Heart right ventricle (tissue), 16 donors: ENCODE data around the gene ZNF865. TPM values are rescaled to one million over a fixed set of nuclear protein-coding genes. Genes with fewer than 3 reads are reported as not detected.

Experiments used
- ATAC-seq, 8 donors: fragments of 200-7000 bp; cut with Tn5 transposase; one replicate each; pipeline ENCODE4 v1.9.1; 2020; ENCODE audit warnings: mild to moderate bottlenecking in 8 of 8, moderate library complexity in 8 of 8, moderate number of reproducible peaks in 1 of 8
- DNase-seq, 2 donors: peaks; one replicate each; pipeline ENCODE4 v3.0.0-alpha.2; 2020
- H3K27ac ChIP-seq, 10 donors: fragments of 200-600 bp; sonication (generic) in 2 of 10; one replicate each; pipeline versions ENCODE4 v1.5.0 to v1.8.0; 2020 to 2022; ENCODE audit warnings: mild to moderate bottlenecking in 3 of 10
- H3K27me3 ChIP-seq, 7 donors: fragments of 200-600 bp; one replicate each; pipeline ENCODE4 v1.8.0; 2021 to 2022; ENCODE audit warnings: mild to moderate bottlenecking in 2 of 7
- H3K36me3 ChIP-seq, 9 donors: fragments of 200-600 bp; sonication (generic) in 1 of 9; one replicate each; pipeline versions ENCODE4 v1.5.0 to v1.8.0; 2020 to 2022; ENCODE audit warnings: mild to moderate bottlenecking in 2 of 9
- H3K4me1 ChIP-seq, 9 donors: fragments of 200-600 bp; sonication (generic) in 1 of 9; one replicate each; pipeline versions ENCODE4 v1.5.0 to v1.8.0; 2020 to 2022; ENCODE audit warnings: mild to moderate bottlenecking in 4 of 9
- H3K4me3 ChIP-seq, 10 donors: fragments of 200-600 bp; sonication (generic) in 2 of 10; one replicate each; pipeline versions ENCODE4 v1.5.0 to v1.8.0; 2020 to 2022; ENCODE audit warnings: mild to moderate bottlenecking in 7 of 10, moderate library complexity in 2 of 10
- H3K9me3 ChIP-seq, 11 donors: fragments of 200-600 bp in 10 of 11; sonication (generic) in 2 of 11; one replicate each; pipeline versions ENCODE4 v1.5.0 to v1.8.0; 2013 to 2022; ENCODE audit warnings: mild to moderate bottlenecking in 2 of 11, control low read depth in 1 of 11, moderate library complexity in 1 of 11
- WGBS, 2 donors: extraction: QIAGEN DNeasy Blood & Tissue Kit; methylation state at CpG; one replicate each; pipeline ENCODE4 v1.1.7; 2013; ENCODE audit warnings: inconsistent platforms in 1 of 2; 5-methylcytosine and 5-hydroxymethylcytosine counted together
- intact Hi-C, 10 donors: fragments of 100-400 bp; cut with DNase I; formaldehyde crosslinking; loops; one replicate each; pipeline versions ENCODE4 v1.11.1 to v1.14.2; 2022
- polyA plus RNA-seq, 2 donors: library from polyadenylated mRNA; stranded (reverse); fragments of 200-250 nt; gene quantifications; one replicate each; pipeline ENCODE4 v1.2.3, GENCODE V29; 2013
- total RNA-seq, 10 donors: library from RNA; stranded (reverse); fragmentation: NEBNext Ultra II Directional in 3 of 10; extraction: Animal tissue kit (Norgen Biotek cat#: 25700) in 3 of 10; gene quantifications; one replicate each; pipeline versions ENCODE4 v1.2.1 to v1.2.4, GENCODE V29; 2021 to 2023
- TF ChIP-seq, protein P1 (sequence below), 9 donors: fragments of 200-600 bp; sonication (generic) in 2 of 9; IDR thresholded peaks; one replicate each; pipeline versions ENCODE4 v1.5.0 to v1.8.0; 2021 to 2022; ENCODE audit warnings: antibody characterized with exemption in 9 of 9, mild to moderate bottlenecking in 5 of 9, moderate library complexity in 1 of 9
- donor health status: Arrhythmogenic right ventricular cardiomyopathy.
- donor health status: ischemic (EF 13 %, LVEDD 7.1; RV severe dilation, severe dysfunction).
- donor health status: healthy with polysubstance abuse.
- donor health status: DM: no; HTN: yes; CAD: no.
- donor health status: DM: no; HTN: no; CAD: no.
- donor health status: ischemic (EF 25% LVEDD 6.9; RV normal size, moderate dysfunction).
- donor health status: ischemic (EF 25% LVEDD 5.7; RV mildly dilated, moderate dysfunction).
- donor health status: healthy.
- donor health status: DM: yes; HTN: yes; CAD: no.
- donor health status: Ischemic cardiomyopathy.
- donor health status: ischemic (EF 35%, LVEDD 5.7; RV mildly dilated, moderate dysfunction).
- donor health status: nonischemic (EF 11% LVEDD 7.7; RV severe dilation, severe dysfunction).
- donor health status: DM: yes; HTN: yes; CAD: no.
- donor health status: PGD.
- donor health status: ischemic (EF 29% LVEDD 5.4; RV normal size, mild dysfunction).
- donor health status: nonischemic (EF 23%, LVEDD 6.1; RV moderate dilation, normal function).

ZNF865 gene
- total and polyA plus RNA-seq, 12 donors, result 11.8 to 26.5 (median 13.7) TPM

DNA sequence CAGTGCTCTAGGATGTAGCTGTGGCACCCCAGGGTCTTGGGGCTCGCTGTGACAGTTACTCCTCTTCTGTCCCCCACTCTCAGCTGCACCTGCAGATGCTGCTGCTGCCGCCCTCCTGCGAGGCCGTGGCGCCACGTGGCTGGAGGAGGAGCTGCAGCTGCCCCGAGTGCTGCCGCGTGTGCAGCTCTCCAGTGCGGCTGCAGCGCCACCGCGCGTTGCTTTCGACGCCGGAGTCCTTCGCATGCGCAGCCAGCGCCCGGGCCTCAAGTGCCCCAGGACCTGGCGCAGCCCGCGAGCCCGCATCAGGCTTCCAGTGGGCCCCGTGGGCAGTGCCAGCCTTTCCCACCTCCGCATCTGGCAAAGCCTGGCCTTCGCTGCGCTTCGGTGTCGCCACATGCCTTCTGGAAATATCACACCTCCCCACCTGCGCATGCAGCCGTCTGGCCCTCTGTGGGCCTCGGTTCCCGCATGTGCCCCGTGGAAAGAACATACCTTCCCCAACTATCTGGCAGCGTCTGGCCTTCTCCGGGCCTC lies 34.7 kb downstream of the ZNF865 start:
- Histone ChIP-seq H3K4me3 (peak overlapping the region; percentile 74 to 95 (median 84)), H3K36me3 (peaks cover 0 to 14% (median 4%) of the 10 kb centered on the region in 9 donors), H3K27me3 (no peaks in the 10 kb centered on the region), H3K27ac (peak overlapping the region; percentile 87 to 95 (median 90)), H3K4me1 (peaks cover 19 to 89% (median 69%) of the 10 kb centered on the region in 9 donors), H3K9me3 (no peaks in the 10 kb centered on the region)
- WGBS, 2 donors, result 8 to 18% methylated on average over 38 of the region's 38 CpGs
- TF ChIP-seq, protein P1, sequence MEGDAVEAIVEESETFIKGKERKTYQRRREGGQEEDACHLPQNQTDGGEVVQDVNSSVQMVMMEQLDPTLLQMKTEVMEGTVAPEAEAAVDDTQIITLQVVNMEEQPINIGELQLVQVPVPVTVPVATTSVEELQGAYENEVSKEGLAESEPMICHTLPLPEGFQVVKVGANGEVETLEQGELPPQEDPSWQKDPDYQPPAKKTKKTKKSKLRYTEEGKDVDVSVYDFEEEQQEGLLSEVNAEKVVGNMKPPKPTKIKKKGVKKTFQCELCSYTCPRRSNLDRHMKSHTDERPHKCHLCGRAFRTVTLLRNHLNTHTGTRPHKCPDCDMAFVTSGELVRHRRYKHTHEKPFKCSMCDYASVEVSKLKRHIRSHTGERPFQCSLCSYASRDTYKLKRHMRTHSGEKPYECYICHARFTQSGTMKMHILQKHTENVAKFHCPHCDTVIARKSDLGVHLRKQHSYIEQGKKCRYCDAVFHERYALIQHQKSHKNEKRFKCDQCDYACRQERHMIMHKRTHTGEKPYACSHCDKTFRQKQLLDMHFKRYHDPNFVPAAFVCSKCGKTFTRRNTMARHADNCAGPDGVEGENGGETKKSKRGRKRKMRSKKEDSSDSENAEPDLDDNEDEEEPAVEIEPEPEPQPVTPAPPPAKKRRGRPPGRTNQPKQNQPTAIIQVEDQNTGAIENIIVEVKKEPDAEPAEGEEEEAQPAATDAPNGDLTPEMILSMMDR (IDR thresholded peaks at IDR 0.05), result peak in 7 of 9 donors; percentile 20 to 64 (median 52)
- ATAC-seq (peak in 6 of 8 donors; percentile 16 to 30 (median 26)), DNase-seq (peak; percentile 54 to 71)
- intact Hi-C loops, result no loop called here

GRCh38 chr19:55640577-55641425 lies 35.4 kb downstream of the ZNF865 start, which contains the start of gene ZNF580:
TSS of gene ZNF580 (plus strand) at chr19:55641002. CDS start at chr19:55642509, 1,507 bp downstream.
- ATAC-seq, result peak; percentile 60 to 80 (median 73)
- no peaks in the 10 kb centered on the region for H3K9me3 ChIP-seq
- WGBS, 2 donors, result 1% methylated on average over 60 to 89 of the region's 89 CpGs
- H3K27ac ChIP-seq, result peak within 1 kb of the TSS; percentile 87 to 95 (median 90)
- peak; percentile 58 to 75 for DNase-seq
- TF ChIP-seq, protein P1 (IDR thresholded peaks at IDR 0.05), result no peak
- peaks cover 0 to 21% (median 8%) of the 10 kb centered on the region in 9 donors for H3K36me3 ChIP-seq
- H3K27me3 ChIP-seq, result no peaks in the 10 kb centered on the region
- peak within 1 kb of the TSS; percentile 74 to 95 (median 84) for H3K4me3 ChIP-seq
- H3K4me1 ChIP-seq, result peaks cover 18 to 87% (median 63%) of the 10 kb centered on the region in 9 donors
- intact Hi-C loops, result no loop called here

- ATAC-seq (peak in 6 of 8 donors; percentile 0 to 6 (median 2)), DNase-seq (no peak)
- intact Hi-C loops, result no loop called here
- no peaks in the 10 kb centered on the region for H3K9me3 ChIP-seq
- H3K27ac ChIP-seq, result peak overlapping the region; percentile 87 to 95 (median 90)
- peak overlapping the region; percentile 74 to 95 (median 84) for H3K4me3 ChIP-seq
- WGBS, 2 donors, result 1% methylated on average over 25 of the region's 25 CpGs
- TF ChIP-seq, protein P1 (IDR thresholded peaks at IDR 0.05), result no peak
- H3K36me3 ChIP-seq, result peaks cover 0 to 21% (median 8%) of the 10 kb centered on the region in 9 donors
- H3K27me3 ChIP-seq, result no peaks in the 10 kb centered on the region
- peaks cover 12 to 79% (median 56%) of the 10 kb centered on the region in 9 donors for H3K4me1 ChIP-seq
Observed at GRCh38 chr19:55641426-55642152, 36.1 kb downstream of the ZNF865 start.
